SH-SY5Y (cell line): ENCODE results near the gene IRGC.

Experiments
- GATA2 ChIP-seq: IDR thresholded peaks from 2 replicates; pipeline ENCODE4 v1.6.1; 2011; ENCODE audit warnings: mild to moderate bottlenecking, low read depth, low read length
- GATA3 ChIP-seq: IDR thresholded peaks from 2 replicates; pipeline ENCODE4 v1.6.1; 2011; ENCODE audit warnings: low read depth, mild to moderate bottlenecking, low read length, moderate library complexity

DNA sequence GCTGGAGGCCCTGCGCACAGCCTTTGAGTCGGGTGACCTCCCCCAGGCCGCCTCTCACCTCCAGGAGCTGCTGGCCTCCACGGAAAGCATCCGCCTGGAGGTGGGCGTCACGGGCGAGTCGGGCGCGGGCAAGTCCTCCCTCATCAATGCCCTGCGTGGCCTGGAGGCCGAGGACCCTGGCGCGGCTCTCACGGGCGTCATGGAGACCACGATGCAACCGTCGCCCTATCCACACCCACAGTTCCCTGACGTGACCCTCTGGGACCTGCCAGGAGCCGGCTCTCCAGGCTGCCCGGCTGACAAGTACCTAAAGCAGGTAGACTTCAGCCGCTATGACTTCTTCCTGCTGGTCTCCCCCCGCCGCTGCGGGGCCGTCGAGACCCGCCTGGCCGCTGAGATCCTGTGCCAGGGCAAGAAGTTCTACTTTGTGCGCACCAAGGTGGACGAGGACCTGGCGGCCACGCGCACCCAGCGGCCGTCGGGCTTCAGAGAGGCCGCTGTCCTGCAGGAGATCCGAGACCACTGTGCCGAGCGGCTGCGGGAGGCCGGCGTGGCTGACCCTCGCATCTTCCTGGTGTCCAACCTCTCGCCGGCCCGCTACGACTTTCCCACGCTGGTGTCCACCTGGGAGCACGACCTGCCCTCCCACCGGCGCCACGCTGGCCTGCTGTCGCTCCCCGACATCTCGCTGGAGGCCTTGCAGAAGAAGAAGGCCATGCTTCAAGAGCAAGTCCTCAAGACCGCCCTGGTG is 2.9 kb downstream of the IRGC start:
- TF ChIP-seq GATA3 (no peak), GATA2 (no peak)
